CD8-positive, alpha-beta memory T cell (primary cell): ENCODE measurements around the gene MVB12B. TPM values are rescaled to one million over a fixed set of nuclear protein-coding genes. Genes with fewer than 3 reads are reported as not detected.

Source experiments
- CTCF ChIA-PET: fragments of 350-600 bp; sonication (Branson Sonifier 250); formaldehyde crosslinking; loops from one replicate; lab custom pipeline; 2021; ENCODE audit warnings: antibody characterized with exemption; lab: Charles Lee
- POLR2A ChIA-PET: fragments of 350-600 bp; sonication (Branson Sonifier 250); formaldehyde crosslinking; loops from one replicate; lab custom pipeline; 2021; ENCODE audit warnings: antibody characterized with exemption; lab: Charles Lee
- DNase-seq, 5 donors: peaks; one replicate each; pipeline versions ENCODE4 v3.0.0 to v3.0.0-alpha.2; 2020 to 2022; ENCODE audit warnings: mixed read lengths in 1 of 5
- H3K27ac ChIP-seq: one replicate; pipeline ENCODE4 v1.7.0; 2013; ENCODE audit warnings: low read depth, mild to moderate bottlenecking, low read length, moderate library complexity
- H3K27me3 ChIP-seq: 2 replicates; pipeline ENCODE4 v1.7.0; 2013; ENCODE audit warnings: low read length, mild to moderate bottlenecking; ENCODE audit not compliant: insufficient read depth, poor library complexity, severe bottlenecking
- H3K36me3 ChIP-seq: 2 replicates; pipeline ENCODE4 v1.7.0; 2013; ENCODE audit warnings: mild to moderate bottlenecking, low read length, moderate library complexity; ENCODE audit not compliant: insufficient read depth
- H3K4me1 ChIP-seq: 2 replicates; pipeline ENCODE4 v1.7.0; 2013; ENCODE audit warnings: mild to moderate bottlenecking, low read length, moderate library complexity; ENCODE audit not compliant: insufficient read depth
- H3K4me3 ChIP-seq: 2 replicates; pipeline ENCODE4 v1.7.0; 2013; ENCODE audit warnings: mild to moderate bottlenecking, low read length
- H3K9me3 ChIP-seq: 2 replicates; pipeline ENCODE4 v1.7.0; 2013; ENCODE audit warnings: mild to moderate bottlenecking, low read length
- H3K27ac Mint-ChIP-seq, 8 donors: one replicate each; pipeline ENCODE4 v1.8.0; 2020 to 2021; ENCODE audit warnings: mixed read lengths in 8 of 8, mild to moderate bottlenecking in 6 of 8, inconsistent platforms in 3 of 8, moderate library complexity in 3 of 8
- H3K27me3 Mint-ChIP-seq, 2 donors: one replicate each; pipeline ENCODE4 v1.8.0; 2020 to 2021; ENCODE audit warnings: mixed read lengths in 2 of 2, mild to moderate bottlenecking in 1 of 2, moderate library complexity in 1 of 2
- H3K36me3 Mint-ChIP-seq, 3 donors: one replicate each; pipeline ENCODE4 v1.8.0; 2020 to 2021; ENCODE audit warnings: mixed read lengths in 3 of 3, inconsistent platforms in 1 of 3, mild to moderate bottlenecking in 1 of 3
- H3K4me1 Mint-ChIP-seq, 3 donors: one replicate each; pipeline ENCODE4 v1.8.0; 2020 to 2021; ENCODE audit warnings: mixed read lengths in 3 of 3, inconsistent platforms in 1 of 3, mild to moderate bottlenecking in 1 of 3
- H3K4me3 Mint-ChIP-seq, 7 donors: one replicate each; pipeline ENCODE4 v1.8.0; 2020 to 2021; ENCODE audit warnings: mixed read lengths in 7 of 7, mild to moderate bottlenecking in 6 of 7, moderate library complexity in 4 of 7, inconsistent platforms in 2 of 7
- H3K9me3 Mint-ChIP-seq, 5 donors: one replicate each; pipeline ENCODE4 v1.8.0; 2020 to 2022; ENCODE audit warnings: mixed read lengths in 5 of 5, mild to moderate bottlenecking in 3 of 5, moderate library complexity in 2 of 5, inconsistent platforms in 1 of 5
- polyA plus RNA-seq: library from polyadenylated mRNA; unstranded; fragments of 300-500 nt; fragmentation: Illumina TruSeq; gene quantifications from one replicate; pipeline ENCODE4 v1.2.3, GENCODE V29; 2021
- total RNA-seq, 2 experiments: library from RNA; stranded (reverse); gene quantifications; one replicate each; pipeline ENCODE4 v1.2.3, GENCODE V29; 2021

MVB12B gene
- total and polyA plus RNA-seq, 3 experiments from 2014 or later: 11.0 to 13.1 (median 12.7) TPM

GRCh38 chr9:126377536-126377935 is 50.9 kb downstream of the MVB12B start:
- no peaks in the 10 kb centered on the region for H3K36me3 ChIP-seq
- no peak for DNase-seq
- Mint-ChIP-seq H3K4me1 (peaks cover 9 to 57% (median 29%) of the 10 kb centered on the region in 3 donors), H3K36me3 (peaks cover 0 to 44% (median 6%) of the 10 kb centered on the region in 3 donors), H3K9me3 (no peaks in the 10 kb centered on the region), H3K27me3 (no peaks in the 10 kb centered on the region), H3K27ac (peak overlapping the region in 1 of 8 donors; percentile 86), H3K4me3 (no peak overlapping the region)
- POLR2A ChIA-PET: no interaction called here
- no peaks in the 10 kb centered on the region for H3K9me3 ChIP-seq
- H3K27ac ChIP-seq: no peak overlapping the region
- no peaks in the 10 kb centered on the region for H3K27me3 ChIP-seq
- no peak overlapping the region for H3K4me3 ChIP-seq
- CTCF ChIA-PET: interaction anchor here (1.3 to 1.6 kb wide), 2 partner anchors 19 to 114 kb away, joined by 4 read pairs; no protein-coding TSS in a partner anchor
- H3K4me1 ChIP-seq: peaks cover 5% of the 10 kb centered on the region

GRCh38 chr9:126378761-126379160 is 52.1 kb downstream of the MVB12B start:
- ChIA-PET POLR2A (no interaction called here), CTCF (interaction anchor here (1.6 kb wide), 1 partner anchor 18 kb away, joined by 4 read pairs; no protein-coding TSS in a partner anchor)
- Mint-ChIP-seq H3K9me3 (no peaks in the 10 kb centered on the region), H3K27me3 (no peaks in the 10 kb centered on the region), H3K36me3 (peaks cover 0 to 53% (median 8%) of the 10 kb centered on the region in 3 donors), H3K27ac (peak overlapping the region in 2 of 8 donors; percentile 17 to 82), H3K4me3 (no peak overlapping the region), H3K4me1 (peaks cover 9 to 52% (median 21%) of the 10 kb centered on the region in 3 donors)
- Histone ChIP-seq H3K36me3 (no peaks in the 10 kb centered on the region), H3K27me3 (no peaks in the 10 kb centered on the region), H3K4me1 (peaks cover 5% of the 10 kb centered on the region), H3K27ac (no peak overlapping the region), H3K9me3 (no peaks in the 10 kb centered on the region), H3K4me3 (no peak overlapping the region)
- no peak for DNase-seq

GRCh38 chr9:126379661-126380360 is 53.2 kb downstream of the MVB12B start:
- Mint-ChIP-seq H3K9me3 (no peaks in the 10 kb centered on the region), H3K4me1 (peaks cover 9 to 44% (median 15%) of the 10 kb centered on the region in 3 donors), H3K27ac (peak overlapping the region in 2 of 8 donors; percentile 4 to 50), H3K4me3 (no peak overlapping the region), H3K36me3 (peaks cover 0 to 54% (median 10%) of the 10 kb centered on the region in 3 donors), H3K27me3 (no peaks in the 10 kb centered on the region)
- Histone ChIP-seq H3K36me3 (no peaks in the 10 kb centered on the region), H3K9me3 (no peaks in the 10 kb centered on the region), H3K4me3 (no peak overlapping the region), H3K27me3 (no peaks in the 10 kb centered on the region), H3K27ac (no peak overlapping the region), H3K4me1 (peaks cover 5% of the 10 kb centered on the region)
- no peak for DNase-seq
- ChIA-PET CTCF (no interaction called here), POLR2A (no interaction called here)

GRCh38 chr9:126380447-126380846 is 53.8 kb downstream of the MVB12B start:
- CTCF ChIA-PET: no interaction called here
- no peak for DNase-seq
- H3K27me3 Mint-ChIP-seq: no peaks in the 10 kb centered on the region

GRCh38 chr9:126381195-126381594 is 54.6 kb downstream of the MVB12B start:
- no peak overlapping the region for H3K27ac ChIP-seq
- H3K4me1 ChIP-seq: no peaks in the 10 kb centered on the region
- no peak for DNase-seq
- Mint-ChIP-seq H3K4me3 (no peak overlapping the region), H3K36me3 (peaks cover 0 to 65% (median 15%) of the 10 kb centered on the region in 3 donors), H3K4me1 (peaks cover under 1 to 36% (median 3%) of the 10 kb centered on the region in 3 donors), H3K9me3 (no peaks in the 10 kb centered on the region), H3K27me3 (no peaks in the 10 kb centered on the region), H3K27ac (peak overlapping the region in 2 of 8 donors; percentile 21 to 57)
- CTCF ChIA-PET: interaction anchor here (0.5 kb wide), 1 partner anchor 923 kb away, joined by 3 read pairs; no protein-coding TSS in a partner anchor
- POLR2A ChIA-PET: interaction anchor here (0.5 kb wide), 1 partner anchor 47 kb away, joined by 3 read pairs; no protein-coding TSS in a partner anchor
- H3K9me3 ChIP-seq: no peaks in the 10 kb centered on the region
- H3K4me3 ChIP-seq: no peak overlapping the region
- H3K36me3 ChIP-seq: no peaks in the 10 kb centered on the region
- H3K27me3 ChIP-seq: no peaks in the 10 kb centered on the region

More at GRCh38 chr9:126380447-126380846, 53.8 kb downstream of the MVB12B start:
- H3K36me3 ChIP-seq: no peaks in the 10 kb centered on the region
- Mint-ChIP-seq H3K4me3 (no peak overlapping the region), H3K36me3 (peaks cover 0 to 60% (median 14%) of the 10 kb centered on the region in 3 donors), H3K27ac (peak overlapping the region in 1 of 8 donors; percentile 35), H3K9me3 (no peaks in the 10 kb centered on the region), H3K4me1 (peaks cover 7 to 43% (median 8%) of the 10 kb centered on the region in 3 donors)
- POLR2A ChIA-PET: no interaction called here
- H3K27ac ChIP-seq: no peak overlapping the region
- H3K9me3 ChIP-seq: no peaks in the 10 kb centered on the region
- H3K4me3 ChIP-seq: no peak overlapping the region
- H3K27me3 ChIP-seq: no peaks in the 10 kb centered on the region
- peaks cover 4% of the 10 kb centered on the region for H3K4me1 ChIP-seq

- H3K4me3 ChIP-seq: no peak overlapping the region
- H3K4me1 ChIP-seq: no peaks in the 10 kb centered on the region
- H3K4me3 Mint-ChIP-seq: no peak overlapping the region
- H3K27me3 ChIP-seq: no peaks in the 10 kb centered on the region
- H3K4me1 Mint-ChIP-seq: peaks cover 0 to 18% (median 0%) of the 10 kb centered on the region in 3 donors
- DNase-seq: no peak
- no peaks in the 10 kb centered on the region for H3K27me3 Mint-ChIP-seq
- CTCF ChIA-PET: interaction anchor here (1.0 kb wide), 1 partner anchor 130 kb away, joined by 3 read pairs; no protein-coding TSS in a partner anchor
- H3K9me3 ChIP-seq: no peaks in the 10 kb centered on the region
- H3K36me3 Mint-ChIP-seq: peaks cover 0 to 76% (median 24%) of the 10 kb centered on the region in 3 donors
- H3K9me3 Mint-ChIP-seq: no peaks in the 10 kb centered on the region
- peak overlapping the region in 4 of 8 donors; percentile 5 to 72 (median 30) for H3K27ac Mint-ChIP-seq
- no peak overlapping the region for H3K27ac ChIP-seq
- peaks cover 7% of the 10 kb centered on the region for H3K36me3 ChIP-seq
- POLR2A ChIA-PET: no interaction called here
Observed at GRCh38 chr9:126383406-126384046, 56.9 kb downstream of the MVB12B start.

GRCh38 chr9:126384926-126385325 is 58.3 kb downstream of the MVB12B start:
- H3K36me3 ChIP-seq: peaks cover 7% of the 10 kb centered on the region
- H3K9me3 ChIP-seq: no peaks in the 10 kb centered on the region
- ChIA-PET POLR2A (interaction anchor here (0.7 kb wide), 1 partner anchor 98 kb away, joined by 10 read pairs; no protein-coding TSS in a partner anchor), CTCF (no interaction called here)
- H3K27ac ChIP-seq: no peak overlapping the region
- Mint-ChIP-seq H3K4me1 (peaks cover under 1 to 19% (median 3%) of the 10 kb centered on the region in 3 donors), H3K27me3 (no peaks in the 10 kb centered on the region), H3K4me3 (no peak overlapping the region), H3K36me3 (peaks cover 0 to 84% (median 24%) of the 10 kb centered on the region in 3 donors), H3K27ac (peak overlapping the region in 3 of 8 donors; percentile 3 to 65 (median 59)), H3K9me3 (no peaks in the 10 kb centered on the region)
- no peaks in the 10 kb centered on the region for H3K27me3 ChIP-seq
- no peak overlapping the region for H3K4me3 ChIP-seq
- no peaks in the 10 kb centered on the region for H3K4me1 ChIP-seq
- no peak for DNase-seq
